ENCODE results near the gene SEPTIN12. TPM values are rescaled to one million over a fixed set of nuclear protein-coding genes. Genes with fewer than 3 reads are reported as not detected.

The SEPTIN12 gene, protein sequence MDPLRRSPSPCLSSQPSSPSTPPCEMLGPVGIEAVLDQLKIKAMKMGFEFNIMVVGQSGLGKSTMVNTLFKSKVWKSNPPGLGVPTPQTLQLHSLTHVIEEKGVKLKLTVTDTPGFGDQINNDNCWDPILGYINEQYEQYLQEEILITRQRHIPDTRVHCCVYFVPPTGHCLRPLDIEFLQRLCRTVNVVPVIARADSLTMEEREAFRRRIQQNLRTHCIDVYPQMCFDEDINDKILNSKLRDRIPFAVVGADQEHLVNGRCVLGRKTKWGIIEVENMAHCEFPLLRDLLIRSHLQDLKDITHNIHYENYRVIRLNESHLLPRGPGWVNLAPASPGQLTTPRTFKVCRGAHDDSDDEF
- not detected in 2 replicates for total RNA-seq

DNA sequence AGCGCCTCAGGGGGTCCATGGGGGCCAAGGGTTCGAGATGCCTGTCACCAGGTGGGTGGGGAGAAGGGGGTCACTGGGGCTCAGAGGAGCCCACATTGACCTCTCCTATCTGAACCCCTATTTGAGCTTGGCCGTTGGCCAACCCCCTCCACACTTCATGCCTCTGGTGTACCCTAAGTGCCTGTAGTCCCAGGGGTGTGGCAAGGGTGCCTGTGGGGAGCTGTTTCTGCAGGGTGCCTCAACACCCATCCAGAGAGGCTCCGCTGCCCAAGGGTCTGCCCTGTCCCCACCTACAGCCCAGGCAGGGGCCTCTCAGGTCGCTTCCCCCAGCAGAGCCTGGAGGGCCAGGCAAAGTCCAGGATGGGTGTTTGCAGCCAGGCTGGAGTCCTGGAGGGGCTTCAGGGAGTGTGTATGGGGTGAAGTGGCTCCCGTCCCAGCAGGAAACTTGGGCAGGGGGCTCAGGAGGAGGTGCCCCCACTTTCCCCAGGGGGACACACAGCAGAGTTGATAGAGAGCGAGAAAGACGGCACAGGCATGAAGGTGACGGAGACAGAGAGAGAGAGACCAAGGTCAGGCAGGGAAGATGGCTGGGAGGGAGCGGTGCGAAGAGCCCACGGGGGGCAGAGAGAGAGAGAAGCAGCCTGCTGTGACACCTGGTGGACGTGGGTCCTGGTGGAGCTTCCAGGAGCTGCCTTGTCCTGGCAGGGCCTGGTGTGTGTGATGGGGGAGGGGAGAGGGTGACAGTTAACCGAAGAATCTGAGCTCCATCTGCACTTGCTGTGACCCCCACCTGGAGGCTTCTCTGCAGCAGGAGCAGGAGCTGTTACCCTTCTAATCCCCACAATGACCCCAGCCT is at the start of gene SEPTIN12:
TSS of gene SEPTIN12 (minus strand) at position 719 of the 856 bp plus-strand sequence. CDS start at position 19, 700 bp downstream.

DNA sequence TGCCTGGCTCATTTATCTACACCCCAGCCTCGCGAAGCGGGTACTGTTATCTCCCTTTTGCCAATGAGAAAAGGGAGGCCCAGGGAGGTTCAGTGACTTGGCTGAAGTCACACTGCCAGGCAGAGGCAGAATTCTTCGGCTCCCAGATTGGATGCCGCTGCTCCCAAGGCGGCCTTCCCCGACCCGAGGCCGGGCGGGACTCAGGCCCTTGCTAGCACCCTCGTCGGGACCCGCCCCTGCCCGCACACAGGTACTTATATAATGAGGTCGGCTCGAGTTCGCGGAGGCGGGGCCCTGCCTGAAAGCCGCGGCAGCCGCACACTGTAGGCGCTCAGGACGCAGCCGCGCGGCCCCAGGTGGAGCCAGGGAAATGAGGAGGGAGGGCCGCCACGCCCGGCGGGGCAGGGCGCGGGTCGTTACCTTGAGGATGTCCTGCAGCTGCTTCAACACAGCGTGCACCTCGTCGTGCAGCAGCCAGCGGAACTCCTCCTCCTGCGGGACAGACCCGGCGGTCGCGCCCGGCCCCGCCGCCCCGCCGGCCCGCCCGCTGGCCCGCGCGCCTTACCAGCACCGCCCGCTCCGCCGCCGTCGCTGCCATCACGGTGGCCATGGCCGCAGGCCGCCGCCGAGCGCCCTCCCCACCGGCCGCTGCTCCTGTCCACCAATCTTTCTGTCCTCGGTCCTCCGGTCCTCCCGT is 14.0 kb upstream of the SEPTIN12 start, which contains the start of gene ROGDI:
TSS of gene ROGDI (minus strand) at position 672 of the 697 bp plus-strand sequence. CDS start at position 610, 62 bp downstream.

DNA sequence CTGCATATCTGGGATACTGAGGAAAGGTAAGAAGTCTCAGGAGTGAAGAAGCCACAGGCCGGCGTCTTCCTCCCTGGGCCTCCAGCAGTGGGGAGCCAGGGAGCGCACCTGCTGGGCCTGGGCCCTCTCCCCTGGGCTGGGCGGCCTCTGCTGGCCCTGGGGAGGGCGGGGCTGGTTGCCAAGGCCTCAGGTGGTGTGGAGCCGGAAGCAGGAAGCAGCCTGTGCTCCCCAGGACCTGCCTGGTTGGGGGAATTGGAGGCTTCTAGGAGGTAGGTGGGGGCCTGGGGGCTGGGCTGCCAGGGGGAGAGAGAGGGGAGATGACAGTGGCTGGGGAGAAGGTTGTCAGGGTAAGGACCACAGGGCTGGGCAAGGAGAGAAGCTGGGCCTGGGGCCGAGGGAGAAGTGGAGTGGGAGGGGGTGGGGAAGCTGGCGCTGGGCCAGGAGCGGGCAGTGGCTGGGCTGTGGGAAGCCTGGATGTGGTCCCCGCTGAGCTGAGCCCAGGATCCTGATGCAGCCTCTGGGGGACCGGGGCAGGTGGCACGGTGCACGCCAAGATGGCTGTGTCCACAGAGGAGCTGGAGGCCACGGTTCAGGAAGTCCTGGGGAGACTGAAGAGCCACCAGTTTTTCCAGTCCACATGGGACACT is 7.2 kb upstream of the SEPTIN12 start, which contains the start of gene SMIM22:
TSS of gene SMIM22 (plus strand) at position 189 of the 647 bp plus-strand sequence. CDS start at position 555, 366 bp downstream.

DNA sequence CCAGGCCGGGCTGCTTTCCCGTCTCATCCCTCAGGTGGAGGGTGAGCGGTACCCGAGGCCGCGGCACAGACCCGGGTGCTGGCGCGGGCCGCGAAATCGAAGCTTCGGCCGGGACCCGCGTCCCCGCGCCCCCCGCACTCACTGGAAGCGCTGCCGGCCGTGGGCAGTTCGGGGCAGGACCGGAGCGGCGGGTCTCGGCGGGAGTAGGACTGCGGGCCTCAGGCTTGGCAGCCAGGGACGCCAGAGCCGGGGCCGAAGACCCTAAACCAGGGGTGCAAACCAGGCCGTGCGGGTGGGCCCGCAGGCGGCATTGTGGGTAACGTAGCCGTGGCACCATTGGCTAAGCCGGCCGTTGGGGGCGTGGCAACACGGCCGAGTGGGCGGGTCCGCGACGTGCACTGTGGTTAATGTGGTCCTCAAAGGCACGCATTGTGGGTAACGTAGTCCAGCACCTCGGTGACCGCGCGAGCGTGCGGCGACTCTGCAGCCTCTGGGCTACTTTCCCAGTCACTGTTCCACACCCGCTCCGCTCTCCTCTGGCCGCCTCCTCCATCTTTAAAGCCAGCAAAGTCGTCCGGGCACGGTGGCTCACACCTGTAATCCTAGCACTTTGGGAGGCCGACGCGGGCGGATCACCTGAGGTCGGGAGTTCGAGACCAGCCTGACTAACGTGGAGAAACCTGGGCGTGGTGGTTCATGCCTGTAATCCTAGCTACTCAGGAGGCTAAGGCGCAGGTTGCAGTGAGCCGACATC is 21.1 kb downstream of the SEPTIN12 start, which contains the start of gene ZNF500:
TSS of gene ZNF500 (minus strand) at position 288 of the 754 bp plus-strand sequence. CDS start 1,184 bp downstream, outside the sequence.

DNA sequence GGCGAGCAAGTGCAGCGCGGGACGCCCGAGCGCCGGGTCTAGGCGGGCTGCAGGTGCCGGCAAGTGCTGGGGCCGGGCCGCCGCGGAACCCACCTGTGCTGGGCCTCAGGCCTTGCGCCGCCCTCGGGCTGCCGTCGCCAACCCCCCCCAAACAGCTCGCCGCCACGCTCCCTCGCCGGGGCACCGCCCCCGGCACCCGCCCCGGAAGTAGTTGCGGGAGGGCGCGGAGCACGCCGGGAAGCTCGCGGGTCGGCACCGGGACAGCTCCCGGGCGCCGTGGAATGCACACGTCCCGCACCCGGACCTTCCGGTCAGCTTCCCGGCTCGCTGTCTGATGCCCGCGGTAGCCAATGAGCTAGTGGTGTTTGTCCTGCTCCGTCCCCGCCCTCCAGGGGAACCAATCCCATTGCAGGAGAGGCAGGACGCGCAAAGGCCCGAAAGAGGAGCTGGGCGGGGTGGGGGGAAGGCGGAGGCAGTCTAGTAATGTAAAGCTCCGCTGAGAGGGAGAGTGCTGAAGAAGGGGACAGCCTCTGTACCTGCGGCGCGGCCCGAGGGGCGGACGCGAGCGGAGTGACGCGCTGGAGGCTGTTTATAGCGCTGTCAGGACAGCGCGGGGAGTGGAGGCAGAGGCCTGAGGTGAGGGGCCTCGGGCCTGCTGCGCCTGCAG is 53.9 kb downstream of the SEPTIN12 start, which contains the start of the genes ANKS3 and DNAAF8:
TSS of gene ANKS3 (minus strand) at position 209 of the 667 bp plus-strand sequence. CDS start 4,122 bp downstream, outside the sequence.
TSS of gene DNAAF8 (plus strand) at position 475 of the 667 bp plus-strand sequence. CDS start 1,978 bp downstream, outside the sequence.

Other genes starting within 250 kb of the SEPTIN12 start
- 11.5 and 12.6 TPM in 2 replicates for gene CDIP1, start 249.6 kb downstream of the SEPTIN12 start, total RNA-seq
- not detected in 2 replicates for gene C16orf96, start 232.0 kb downstream of the SEPTIN12 start, total RNA-seq
- gene UBALD1, start 173.5 kb downstream of the SEPTIN12 start, total RNA-seq, result 7.2 and 9.1 TPM in 2 replicates
- 58.5 and 59.9 TPM in 2 replicates for gene MGRN1, start 163.5 kb downstream of the SEPTIN12 start, total RNA-seq
- 23.1 and 32.0 TPM in 2 replicates for gene NUDT16L1, start 94.8 kb downstream of the SEPTIN12 start, total RNA-seq
- 11.1 and 20.2 TPM in 2 replicates for gene ANKS3, start 54.1 kb downstream of the SEPTIN12 start, total RNA-seq
- gene DNAAF8, start 53.8 kb downstream of the SEPTIN12 start, total RNA-seq, result 2.1 and 6.2 TPM in 2 replicates
- gene ZNF500, start 21.2 kb downstream of the SEPTIN12 start, total RNA-seq, result 8.6 and 9.0 TPM in 2 replicates
- gene SMIM22, start 7.0 kb upstream of the SEPTIN12 start, total RNA-seq, result not detected in 2 replicates
- gene ROGDI, start 14.3 kb upstream of the SEPTIN12 start, total RNA-seq, result 5.1 and 9.5 TPM in 2 replicates
- 30.7 and 39.1 TPM in 2 replicates for gene GLYR1, start 58.9 kb upstream of the SEPTIN12 start, total RNA-seq
- gene UBN1, start 59.1 kb upstream of the SEPTIN12 start, total RNA-seq, result 22.4 and 23.5 TPM in 2 replicates
- gene PPL, start 148.8 kb upstream of the SEPTIN12 start, total RNA-seq, result 132 and 145 TPM in 2 replicates
- 0.94 and 1.4 TPM in 2 replicates for gene SEC14L5, start 170.0 kb upstream of the SEPTIN12 start, total RNA-seq
- gene NAGPA, start 245.6 kb upstream of the SEPTIN12 start, total RNA-seq, result 27.2 and 37.6 TPM in 2 replicates

Measured in cardiac ventricle fibroblast (primary cell).